Fibroblast of lung (primary cell): ENCODE measurements around the gene TSPAN9.

Source experiments
- EZH2 ChIP-seq: IDR thresholded peaks from 2 replicates; pipeline ENCODE4 v1.5.1; 2012; ENCODE audit warnings: low read length, control low read depth, mild to moderate bottlenecking; ENCODE audit errors: missing control alignments
- TF ChIP-seq, protein P1 (sequence below), 2 donors: IDR thresholded peaks in 1 of 2; conservative IDR thresholded peaks in 1 of 2; 1 replicate in 1 of 2; 2 replicates in 1 of 2; pipeline ENCODE4 v1.5.1; 2011 to 2012; ENCODE audit warnings: low read length in 2 of 2, control low read depth in 1 of 2, inconsistent platforms in 1 of 2, low read depth in 1 of 2, mild to moderate bottlenecking in 1 of 2

DNA sequence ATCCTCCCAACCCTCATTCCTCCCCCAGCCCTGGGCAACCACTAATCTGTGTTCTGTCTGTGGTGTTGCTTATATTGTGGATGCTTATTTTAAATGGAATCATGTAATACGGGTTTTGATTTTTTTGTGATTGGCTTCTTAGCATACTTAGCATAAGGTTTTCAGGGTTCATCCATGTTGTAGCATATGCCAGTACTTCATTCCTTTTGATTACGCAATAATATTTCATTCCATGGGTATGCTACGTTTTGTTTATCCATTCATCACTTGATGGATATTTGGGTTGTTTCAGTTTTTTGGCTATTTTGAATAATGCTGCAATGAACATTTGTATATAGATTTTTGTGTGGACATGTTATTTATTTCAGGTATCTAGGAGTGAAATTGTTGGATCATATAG, 82.9 kb downstream of the TSPAN9 start:
- TF ChIP-seq, protein P1, sequence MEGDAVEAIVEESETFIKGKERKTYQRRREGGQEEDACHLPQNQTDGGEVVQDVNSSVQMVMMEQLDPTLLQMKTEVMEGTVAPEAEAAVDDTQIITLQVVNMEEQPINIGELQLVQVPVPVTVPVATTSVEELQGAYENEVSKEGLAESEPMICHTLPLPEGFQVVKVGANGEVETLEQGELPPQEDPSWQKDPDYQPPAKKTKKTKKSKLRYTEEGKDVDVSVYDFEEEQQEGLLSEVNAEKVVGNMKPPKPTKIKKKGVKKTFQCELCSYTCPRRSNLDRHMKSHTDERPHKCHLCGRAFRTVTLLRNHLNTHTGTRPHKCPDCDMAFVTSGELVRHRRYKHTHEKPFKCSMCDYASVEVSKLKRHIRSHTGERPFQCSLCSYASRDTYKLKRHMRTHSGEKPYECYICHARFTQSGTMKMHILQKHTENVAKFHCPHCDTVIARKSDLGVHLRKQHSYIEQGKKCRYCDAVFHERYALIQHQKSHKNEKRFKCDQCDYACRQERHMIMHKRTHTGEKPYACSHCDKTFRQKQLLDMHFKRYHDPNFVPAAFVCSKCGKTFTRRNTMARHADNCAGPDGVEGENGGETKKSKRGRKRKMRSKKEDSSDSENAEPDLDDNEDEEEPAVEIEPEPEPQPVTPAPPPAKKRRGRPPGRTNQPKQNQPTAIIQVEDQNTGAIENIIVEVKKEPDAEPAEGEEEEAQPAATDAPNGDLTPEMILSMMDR (conservative IDR thresholded peaks at IDR 0.05 in 1 of 2, IDR thresholded peaks at IDR 0.05 in 1 of 2; ENCODE audit: low read depth in 1 of 2, low read length in 2 of 2) = no peak
- TF ChIP-seq EZH2 = no peak
